Chondrocyte (in vitro differentiated cells): ENCODE results near the gene KRTAP9-1. TPM values are rescaled to one million over a fixed set of nuclear protein-coding genes. Genes with fewer than 3 reads are reported as not detected.
"Not testable (repeated sequence)": the region's sequence is repeated elsewhere in the genome, so short reads cannot be mapped to it uniquely, and the experiment has no call there.

ENCODE experiments used
- DNase-seq: peaks from one replicate; pipeline ENCODE4 v3.0.0; 2021; ENCODE audit warnings: mixed read lengths, low spot score
- H3K27ac Mint-ChIP-seq: one replicate; pipeline ENCODE4 v1.8.0; 2021; ENCODE audit warnings: mild to moderate bottlenecking, moderate library complexity, mixed read lengths; ENCODE audit not compliant: unreplicated experiment
- H3K27me3 Mint-ChIP-seq: 2 replicates; pipeline ENCODE4 v1.8.0; 2021; ENCODE audit warnings: low read depth, mixed read lengths
- H3K36me3 Mint-ChIP-seq: 2 replicates; pipeline ENCODE4 v1.8.0; 2021; ENCODE audit warnings: low read depth, mixed read lengths
- H3K4me1 Mint-ChIP-seq: 2 replicates; pipeline ENCODE4 v1.8.0; 2021; ENCODE audit warnings: low read depth, mild to moderate bottlenecking, mixed read lengths
- H3K4me3 Mint-ChIP-seq: one replicate; pipeline ENCODE4 v1.8.0; 2021; ENCODE audit warnings: mild to moderate bottlenecking, moderate library complexity, mixed read lengths; ENCODE audit not compliant: unreplicated experiment
- H3K9me3 Mint-ChIP-seq: 2 replicates; pipeline ENCODE4 v1.8.0; 2021; ENCODE audit warnings: low read depth, mixed read lengths
- CTCF ChIP-seq: fragments of 200-600 bp; sonication (generic); IDR thresholded peaks from 2 replicates; pipeline ENCODE4 v1.5.0; 2021; ENCODE audit warnings: antibody characterized with exemption, mild to moderate bottlenecking, moderate library complexity
- total RNA-seq: library from RNA; stranded (reverse); gene quantifications from 3 replicates; pipeline ENCODE4 v1.2.1, GENCODE V29; 2021

KRTAP9-1 gene
- total RNA-seq, 1 donor from 2014 or later: not detected

- Mint-ChIP-seq H3K27me3 (peaks cover 5% of the 10 kb centered on the region), H3K4me3 (no peak overlapping the region), H3K4me1 (no peaks in the 10 kb centered on the region), H3K27ac (no peak overlapping the region), H3K9me3 (peaks cover 4% of the 10 kb centered on the region), H3K36me3 (no peaks in the 10 kb centered on the region)
- TF ChIP-seq CTCF: no peak
- no peak for DNase-seq
Measured at GRCh38 chr17:41153856-41154255, 35.8 kb upstream of the KRTAP9-1 start.

- H3K9me3 Mint-ChIP-seq, H3K4me1 Mint-ChIP-seq, H3K27me3 Mint-ChIP-seq, H3K4me3 Mint-ChIP-seq, H3K27ac Mint-ChIP-seq, H3K36me3 Mint-ChIP-seq: not testable (repeated sequence)
- DNase-seq: peak; percentile 54
Measured at GRCh38 chr17:41160190-41160589, 29.5 kb upstream of the KRTAP9-1 start.

DNA sequence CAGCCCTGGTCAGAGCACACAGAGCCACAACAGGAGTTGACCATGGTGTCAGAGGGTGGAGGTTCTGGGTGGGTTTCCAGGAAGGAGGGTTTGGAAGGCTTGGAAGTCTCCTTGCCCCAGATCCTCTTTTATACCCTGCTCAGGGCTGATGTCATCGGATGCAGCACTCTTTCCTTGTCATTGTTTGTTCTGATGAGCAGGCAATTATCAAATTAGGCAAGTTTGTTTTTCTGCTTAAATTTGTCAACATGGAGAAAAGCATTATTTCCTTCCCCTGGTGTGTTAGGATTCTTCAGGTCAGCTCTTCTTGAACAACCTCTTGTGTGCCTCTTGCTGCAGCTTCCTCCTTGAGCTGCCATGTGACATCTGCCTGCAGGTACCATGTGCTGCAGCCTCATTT lies 29.0 kb upstream of the KRTAP9-1 start, which contains the start of gene KRTAP4-4:
KRTAP4-4 (minus strand) TSS at position 101 of the 400 bp plus-strand sequence; CDS start at position 44, 57 bp downstream.
- Mint-ChIP-seq H3K4me3 (no peak within 1 kb of the TSS), H3K4me1 (no peaks in the 10 kb centered on the region), H3K9me3 (no peaks in the 10 kb centered on the region), H3K27me3 (peaks cover 9% of the 10 kb centered on the region), H3K36me3 (no peaks in the 10 kb centered on the region), H3K27ac (no peak within 1 kb of the TSS)
- no peak for DNase-seq
- no peak for TF ChIP-seq CTCF

- peaks cover 11% of the 10 kb centered on the region for H3K27me3 Mint-ChIP-seq
- DNase-seq: no peak
- H3K36me3 Mint-ChIP-seq: no peaks in the 10 kb centered on the region
- H3K4me1 Mint-ChIP-seq: no peaks in the 10 kb centered on the region
- no peak overlapping the region for H3K27ac Mint-ChIP-seq
- no peak for TF ChIP-seq CTCF
- H3K9me3 Mint-ChIP-seq: no peaks in the 10 kb centered on the region
- no peak overlapping the region for H3K4me3 Mint-ChIP-seq
Measured at GRCh38 chr17:41163828-41164227, 25.9 kb upstream of the KRTAP9-1 start.

DNA sequence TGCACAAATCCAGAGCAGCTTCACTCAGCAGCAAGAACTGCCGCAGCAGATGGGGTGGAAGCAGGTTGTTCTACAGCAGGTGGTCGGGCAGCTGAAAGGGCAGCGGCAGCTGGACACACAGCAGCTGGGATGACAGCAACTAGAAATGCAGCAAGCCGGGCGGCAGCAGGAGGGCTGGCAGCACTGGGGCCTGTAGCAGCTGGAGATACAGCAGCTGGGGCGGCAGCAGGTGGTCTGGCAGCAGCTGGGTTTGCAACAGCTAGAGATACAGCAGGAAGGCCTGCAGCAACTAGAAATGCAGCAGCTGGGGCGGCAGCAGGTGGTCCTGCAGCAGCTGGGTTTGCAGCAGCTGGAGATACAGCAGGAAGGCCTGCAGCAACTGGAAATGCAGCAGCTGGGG lies 22.1 kb upstream of the KRTAP9-1 start:
- H3K27me3 Mint-ChIP-seq: peaks cover 13% of the 10 kb centered on the region
- no peak overlapping the region for H3K4me3 Mint-ChIP-seq
- no peaks in the 10 kb centered on the region for H3K4me1 Mint-ChIP-seq
- TF ChIP-seq CTCF: no peak
- H3K36me3 Mint-ChIP-seq: no peaks in the 10 kb centered on the region
- H3K9me3 Mint-ChIP-seq: no peaks in the 10 kb centered on the region
- H3K27ac Mint-ChIP-seq: no peak overlapping the region
- no peak for DNase-seq

GRCh38 chr17:41168121-41168520 lies 21.6 kb upstream of the KRTAP9-1 start, which contains the start of gene KRTAP4-3:
KRTAP4-3 (minus strand) TSS chr17:41168221; CDS start chr17:41168172, 49 bp downstream.
- no peak for DNase-seq
- H3K9me3 Mint-ChIP-seq: no peaks in the 10 kb centered on the region
- H3K4me1 Mint-ChIP-seq: no peaks in the 10 kb centered on the region
- H3K27me3 Mint-ChIP-seq: peaks cover 11% of the 10 kb centered on the region
- TF ChIP-seq CTCF: no peak
- H3K4me3 Mint-ChIP-seq: no peak within 1 kb of the TSS
- H3K36me3 Mint-ChIP-seq: no peaks in the 10 kb centered on the region
- no peak within 1 kb of the TSS for H3K27ac Mint-ChIP-seq
